Spleen (tissue), 11 donors: ENCODE data around the gene HLA-DQB1. TPM values are rescaled to one million over a fixed set of nuclear protein-coding genes. Genes with fewer than 3 reads are reported as not detected.

Experiments
- DNase-seq: peaks from one replicate; pipeline ENCODE4 v3.0.0-alpha.2; 2020
- H3K27ac ChIP-seq, 8 donors: fragments of 200-600 bp; sonication (generic) in 7 of 8; 1 replicate in 4 of 8; 2 replicates in 4 of 8; pipeline versions ENCODE4 v1.5.0 to v1.8.0; 2016 to 2021; ENCODE audit warnings: inconsistent platforms in 4 of 8, mild to moderate bottlenecking in 4 of 8, moderate library complexity in 1 of 8
- H3K27me3 ChIP-seq, 7 donors: fragments of 200-600 bp; sonication (generic) in 6 of 7; replicated peaks in 1 of 7; 1 replicate in 4 of 7; 2 replicates in 3 of 7; pipeline versions ENCODE4 v1.5.0 to v1.8.0; 2016 to 2021; ENCODE audit warnings: inconsistent platforms in 3 of 7, mild to moderate bottlenecking in 1 of 7
- H3K36me3 ChIP-seq, 6 donors: fragments of 200-600 bp; sonication (generic) in 5 of 6; 1 replicate in 4 of 6; 2 replicates in 2 of 6; pipeline versions ENCODE4 v1.5.0 to v1.8.0; 2016 to 2021; ENCODE audit warnings: inconsistent platforms in 2 of 6
- H3K4me1 ChIP-seq, 6 donors: fragments of 200-600 bp; sonication (generic) in 5 of 6; 1 replicate in 3 of 6; 2 replicates in 3 of 6; pipeline versions ENCODE4 v1.5.0 to v1.8.0; 2016 to 2021; ENCODE audit warnings: inconsistent platforms in 3 of 6
- H3K4me3 ChIP-seq, 8 donors: fragments of 200-600 bp; sonication (generic) in 7 of 8; 1 replicate in 4 of 8; 2 replicates in 4 of 8; pipeline versions ENCODE4 v1.5.0 to v1.8.0; 2016 to 2021; ENCODE audit warnings: inconsistent platforms in 4 of 8, mild to moderate bottlenecking in 4 of 8, moderate library complexity in 2 of 8
- H3K9me3 ChIP-seq, 8 donors: fragments of 200-600 bp; sonication (generic) in 7 of 8; 1 replicate in 4 of 8; 2 replicates in 4 of 8; pipeline versions ENCODE4 v1.5.0 to v1.8.0; 2016 to 2021; ENCODE audit warnings: inconsistent platforms in 4 of 8
- POLR2A ChIP-seq, 3 donors: fragments of 450-650 bp; IDR thresholded peaks; one replicate each; pipeline ENCODE4 v1.5.1; 2017; ENCODE audit warnings: antibody characterized with exemption in 3 of 3, mild to moderate bottlenecking in 1 of 3
- POLR2AphosphoS5 ChIP-seq, 3 donors: sonication (generic); formaldehyde crosslinking; IDR thresholded peaks; one replicate each; pipeline ENCODE4 v1.5.1; 2017; ENCODE audit warnings: antibody characterized with exemption in 3 of 3
- WGBS, 5 donors: extraction: QIAGEN DNeasy Blood & Tissue Kit in 3 of 5; methylation state at CpG; one replicate each; pipeline versions ENCODE4 v1.1.5 to v1.1.7; 2013 to 2018; 5-methylcytosine and 5-hydroxymethylcytosine counted together
- intact Hi-C: fragments of 100-400 bp; cut with DNase I; formaldehyde crosslinking; loops from one replicate; pipeline ENCODE4 v1.15.0; 2023; ENCODE audit warnings: low total_unique reads
- polyA plus RNA-seq, 3 donors: library from polyadenylated mRNA; stranded (reverse); fragments of 200-250 nt; gene quantifications; one replicate each; pipeline ENCODE4 v1.2.1, GENCODE V29; 2013
- total RNA-seq, 7 donors: library from RNA; depleted of rRNA in 3 of 7; stranded (reverse); fragments of >200 nt in 3 of 7; fragmentation: NEBNext Ultra II Directional in 4 of 7; extraction: Animal tissue kit (Norgen Biotek cat#: 25700) in 4 of 7; gene quantifications; one replicate each; pipeline versions ENCODE4 v1.1.0 to v1.2.1, GENCODE V29; 2016 to 2021
- TF ChIP-seq, protein P1 (sequence below), 11 experiments: fragments of 200-600 bp in 7 of 11; fragments of 450-650 bp in 4 of 11; sonication (generic) in 4 of 11; IDR thresholded peaks in 8 of 11; conservative IDR thresholded peaks in 3 of 11; 1 replicate in 7 of 11; 2 replicates in 4 of 11; pipeline versions ENCODE4 v1.4.0 to v1.8.0; 2016 to 2021; ENCODE audit warnings: antibody characterized with exemption in 11 of 11, inconsistent platforms in 4 of 11, mild to moderate bottlenecking in 1 of 11
- donor health status: healthy with polysubstance abuse.
- donor health status: DM: no; HTN: no; CAD: no; lungs with moderate emphysema.
- donor health status: DM: no; HTN: no; CAD: no.
- donor health status: Bipolar disorder and iron deficiency.
- donor health status: healthy.
- donor health status: DM: no; HTN: no; CAD: no.
- donor health status: DM: yes; HTN: yes; CAD: no.

Gene HLA-DQB1
- total and polyA plus RNA-seq, 10 donors = 6.1 to 1,152 (median 165) TPM

DNA sequence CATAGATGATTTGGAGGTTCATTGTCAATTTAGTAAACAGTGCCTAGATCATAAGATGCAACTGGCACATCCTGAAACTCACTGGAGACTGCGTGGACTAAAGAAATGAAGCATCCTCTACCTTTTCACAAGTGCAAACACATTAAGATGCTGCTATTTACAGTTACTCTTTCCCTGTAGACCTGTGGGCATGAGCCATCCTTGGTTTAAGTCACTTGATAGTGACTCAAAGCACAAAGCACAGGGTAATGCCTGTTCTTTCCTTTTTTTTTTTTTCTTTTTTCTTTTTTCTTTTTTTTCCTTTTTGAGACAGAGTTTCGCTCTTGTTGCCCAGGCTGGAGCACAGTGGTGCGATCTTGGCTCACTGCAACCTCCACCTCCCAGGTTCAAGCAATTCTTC, 39.2 kb downstream of the HLA-DQB1 start:
- intact Hi-C loops = no loop called here
- H3K27ac ChIP-seq = peak overlapping the region in 6 of 8 donors; percentile 4 to 94 (median 74)
- no peak overlapping the region for H3K4me3 ChIP-seq
- 0 to 58% (median 2%) methylated on average over 1 to 3 of the region's 3 CpGs for WGBS, 5 donors
- H3K27me3 ChIP-seq = no peaks in the 10 kb centered on the region
- TF ChIP-seq, protein P1, sequence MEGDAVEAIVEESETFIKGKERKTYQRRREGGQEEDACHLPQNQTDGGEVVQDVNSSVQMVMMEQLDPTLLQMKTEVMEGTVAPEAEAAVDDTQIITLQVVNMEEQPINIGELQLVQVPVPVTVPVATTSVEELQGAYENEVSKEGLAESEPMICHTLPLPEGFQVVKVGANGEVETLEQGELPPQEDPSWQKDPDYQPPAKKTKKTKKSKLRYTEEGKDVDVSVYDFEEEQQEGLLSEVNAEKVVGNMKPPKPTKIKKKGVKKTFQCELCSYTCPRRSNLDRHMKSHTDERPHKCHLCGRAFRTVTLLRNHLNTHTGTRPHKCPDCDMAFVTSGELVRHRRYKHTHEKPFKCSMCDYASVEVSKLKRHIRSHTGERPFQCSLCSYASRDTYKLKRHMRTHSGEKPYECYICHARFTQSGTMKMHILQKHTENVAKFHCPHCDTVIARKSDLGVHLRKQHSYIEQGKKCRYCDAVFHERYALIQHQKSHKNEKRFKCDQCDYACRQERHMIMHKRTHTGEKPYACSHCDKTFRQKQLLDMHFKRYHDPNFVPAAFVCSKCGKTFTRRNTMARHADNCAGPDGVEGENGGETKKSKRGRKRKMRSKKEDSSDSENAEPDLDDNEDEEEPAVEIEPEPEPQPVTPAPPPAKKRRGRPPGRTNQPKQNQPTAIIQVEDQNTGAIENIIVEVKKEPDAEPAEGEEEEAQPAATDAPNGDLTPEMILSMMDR (IDR thresholded peaks at IDR 0.05 in 8 of 11, conservative IDR thresholded peaks at IDR 0.05 in 3 of 11) = no peak
- TF ChIP-seq POLR2A (IDR thresholded peaks at IDR 0.05) (no peak), POLR2AphosphoS5 (IDR thresholded peaks at IDR 0.05) (no peak)
- no peaks in the 10 kb centered on the region for H3K36me3 ChIP-seq
- H3K9me3 ChIP-seq = no peaks in the 10 kb centered on the region
- H3K4me1 ChIP-seq = peaks cover 0 to 25% (median 4%) of the 10 kb centered on the region in 6 donors
- no peak for DNase-seq

DNA sequence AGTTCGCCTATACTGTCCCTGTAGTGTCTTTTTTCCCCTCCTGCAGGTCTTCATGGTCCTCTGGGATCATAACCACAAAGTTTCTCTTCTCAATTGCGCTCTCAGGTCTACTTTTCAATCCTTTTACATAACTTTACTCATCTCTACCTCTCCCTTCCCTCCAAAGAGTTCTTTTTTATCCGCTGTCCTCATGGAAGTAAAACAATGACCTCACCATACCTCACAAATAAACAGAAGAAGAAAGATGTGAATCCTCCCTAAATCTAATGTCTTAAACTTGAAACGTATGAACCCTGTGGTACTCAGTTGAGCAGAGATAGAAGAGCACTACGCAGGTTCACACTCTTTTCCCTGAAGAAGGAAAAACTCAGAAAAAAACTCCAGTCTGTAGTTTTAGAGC, 41.3 kb downstream of the HLA-DQB1 start:
- H3K4me3 ChIP-seq = no peak overlapping the region
- no peak for DNase-seq
- no peak for TF ChIP-seq POLR2AphosphoS5 (IDR thresholded peaks at IDR 0.05)
- TF ChIP-seq POLR2A (IDR thresholded peaks at IDR 0.05) = no peak
- TF ChIP-seq, protein P1 (IDR thresholded peaks at IDR 0.05 in 8 of 11, conservative IDR thresholded peaks at IDR 0.05 in 3 of 11) = no peak
- intact Hi-C loops = no loop called here
- no peaks in the 10 kb centered on the region for H3K27me3 ChIP-seq
- WGBS, 5 donors = 17 to 56% (median 20%) methylated on average over 5 of the region's 5 CpGs
- H3K27ac ChIP-seq = peak overlapping the region in 5 of 8 donors; percentile 43 to 88 (median 68)
- peaks cover 0 to 32% (median 8%) of the 10 kb centered on the region in 6 donors for H3K4me1 ChIP-seq
- H3K36me3 ChIP-seq = no peaks in the 10 kb centered on the region
- H3K9me3 ChIP-seq = no peaks in the 10 kb centered on the region

DNA sequence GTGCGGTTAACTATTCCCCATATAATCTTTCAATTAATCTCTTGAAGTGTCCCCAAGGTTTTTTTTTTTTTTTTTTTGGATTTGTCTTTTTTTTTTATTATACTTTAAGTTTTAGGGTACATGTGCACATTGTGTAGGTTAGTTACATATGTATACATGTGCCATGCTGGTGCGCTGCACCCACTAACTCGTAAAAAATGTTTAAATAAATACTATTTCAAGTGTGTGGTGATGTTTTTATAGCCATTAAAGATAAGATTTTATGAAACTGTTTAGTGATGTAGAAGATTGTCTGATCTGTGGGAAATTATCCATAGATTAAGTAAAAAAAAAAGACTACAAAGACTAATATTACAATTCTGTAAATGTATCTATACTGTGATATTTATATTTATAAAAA, 41.9 kb downstream of the HLA-DQB1 start:
- intact Hi-C loops = no loop called here
- H3K36me3 ChIP-seq = no peaks in the 10 kb centered on the region
- peak overlapping the region in 3 of 8 donors; percentile 74 to 88 (median 86) for H3K27ac ChIP-seq
- H3K9me3 ChIP-seq = no peaks in the 10 kb centered on the region
- DNase-seq = no peak
- H3K4me1 ChIP-seq = peaks cover 0 to 32% (median 8%) of the 10 kb centered on the region in 6 donors
- TF ChIP-seq POLR2A (IDR thresholded peaks at IDR 0.05) = no peak
- TF ChIP-seq POLR2AphosphoS5 (IDR thresholded peaks at IDR 0.05) = no peak
- TF ChIP-seq, protein P1 (IDR thresholded peaks at IDR 0.05 in 8 of 11, conservative IDR thresholded peaks at IDR 0.05 in 3 of 11) = no peak
- WGBS, 5 donors = 0 to 79% (median 0%) methylated on average over 1 to 3 of the region's 3 CpGs
- H3K4me3 ChIP-seq = no peak overlapping the region
- H3K27me3 ChIP-seq = no peaks in the 10 kb centered on the region

DNA sequence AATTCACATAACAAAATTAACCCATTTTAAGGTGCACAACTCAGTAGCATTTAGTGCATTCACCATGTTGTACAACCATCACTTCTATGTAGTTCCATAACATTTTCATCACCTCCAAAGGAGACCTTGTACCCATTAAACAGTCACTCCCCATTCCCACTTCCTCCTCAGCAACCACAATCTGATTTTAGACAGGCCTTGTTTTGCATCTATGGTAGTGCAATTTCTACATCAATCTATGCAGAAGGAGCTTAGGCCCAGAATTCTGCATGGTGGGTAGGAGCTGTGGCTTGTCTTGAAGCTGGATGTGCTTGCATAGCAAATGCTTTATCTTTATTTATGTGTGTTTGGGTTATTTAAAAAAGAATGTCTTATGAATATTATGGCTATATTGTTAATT, 42.8 kb downstream of the HLA-DQB1 start:
- H3K27me3 ChIP-seq = no peaks in the 10 kb centered on the region

More for the DNA sequence above, 42.8 kb downstream of the HLA-DQB1 start:
- H3K36me3 ChIP-seq = no peaks in the 10 kb centered on the region
- peaks cover 0 to 32% (median 8%) of the 10 kb centered on the region in 6 donors for H3K4me1 ChIP-seq
- no peak overlapping the region for H3K4me3 ChIP-seq
- H3K27ac ChIP-seq = peak overlapping the region; percentile 65 to 90 (median 84)
- TF ChIP-seq, protein P1 (IDR thresholded peaks at IDR 0.05 in 8 of 11, conservative IDR thresholded peaks at IDR 0.05 in 3 of 11) = no peak
- TF ChIP-seq POLR2AphosphoS5 (IDR thresholded peaks at IDR 0.05) = peak in 1 of 3 donors; percentile 19
- peaks cover 0 to 3% (median 0%) of the 10 kb centered on the region in 8 donors for H3K9me3 ChIP-seq
- intact Hi-C loops = no loop called here
- no peak for DNase-seq
